ENCODE measurements around the gene XYLT1. TPM values are rescaled to one million over a fixed set of nuclear protein-coding genes. Genes with fewer than 3 reads are reported as not detected.

XYLT1 gene
- total and polyA plus RNA-seq, 2 of the 8 experiments (the other 6 are each of a cell fraction or from before 2014, with no cell fraction given), result 6.6 to 25.4 TPM

- Histone ChIP-seq H3K27ac (ENCODE audit: low read depth, low read length) (no peak overlapping the region), H3K36me3 (ENCODE audit: control insufficient read depth in 2 of 4, insufficient read depth in 4 of 4, low read length in 3 of 4) (no peaks in the 10 kb centered on the region), H4K8ac (ENCODE audit: extremely low read depth, insufficient read depth, low read length) (no peak overlapping the region), H3K9ac (replicated peaks in 1 of 4; ENCODE audit: extremely low read depth in 1 of 4, low read depth in 3 of 4, low read length in 3 of 4) (peak overlapping the region in 1 of 4 experiments; percentile 34; a peak in 1 of 7 replicates), H2AK5ac (ENCODE audit: low read depth, low read length) (no peak overlapping the region), H3K79me2 (ENCODE audit: control insufficient read depth in 1 of 2, insufficient read depth in 2 of 2, low read length in 2 of 2) (peaks cover 0 to 30% of the 10 kb centered on the region in 2 experiments; a peak in 2 of 4 replicates), H3K4me3 (ENCODE audit: extremely low read depth in 1 of 4, insufficient read depth in 2 of 4, low read depth in 3 of 4, low read length in 4 of 4) (no peak overlapping the region), H2BK20ac (ENCODE audit: low read length) (no peak overlapping the region), H3K4me1 (replicated peaks in 1 of 4; ENCODE audit: control insufficient read depth in 3 of 4, insufficient read depth in 4 of 4, low read length in 3 of 4) (peaks cover 9 to 32% (median 27%) of the 10 kb centered on the region in 4 experiments), H3K27me3 (replicated peaks in 1 of 4; ENCODE audit: control insufficient read depth in 3 of 4, extremely low read depth in 1 of 4, insufficient read depth in 3 of 4, low read length in 3 of 4) (no peaks in the 10 kb centered on the region), H3K23me2 (ENCODE audit: low read depth, low read length) (no peaks in the 10 kb centered on the region; the same call in 1 of the 2 replicates), H3K4me2 (ENCODE audit: insufficient read depth in 1 of 2, low read depth in 2 of 2, low read length in 2 of 2) (no peak overlapping the region), H3K9me3 (ENCODE audit: insufficient read depth in 2 of 2, low read depth in 1 of 2, low read length in 1 of 2) (no peaks in the 10 kb centered on the region), H3K56ac (replicated peaks; ENCODE audit: insufficient read length, low read depth, low read length) (no peak overlapping the region), H2BK5ac (ENCODE audit: low read depth, low read length) (no peak overlapping the region), H3K4ac (replicated peaks; ENCODE audit: insufficient read length, low read depth, low read length) (no peak overlapping the region), H4K20me1 (replicated peaks in 1 of 2; ENCODE audit: control insufficient read depth in 1 of 2, insufficient read depth in 2 of 2, low read length in 2 of 2) (no peaks in the 10 kb centered on the region), H4K91ac (replicated peaks; ENCODE audit: insufficient read length, low read length) (no peak overlapping the region), H3K79me1 (ENCODE audit: low read depth, low read length) (peaks cover 6% of the 10 kb centered on the region; the same call in 1 of the 2 replicates), H3K23ac (ENCODE audit: insufficient read length) (no peak overlapping the region), H2BK120ac (replicated peaks; ENCODE audit: low read depth, low read length) (no peak overlapping the region), H2BK15ac (ENCODE audit: low read length) (no peak overlapping the region), H4K5ac (ENCODE audit: insufficient read length, low read depth, low read length) (no peak overlapping the region), H2BK12ac (ENCODE audit: low read depth, low read length) (no peak overlapping the region), H2AFZ (ENCODE audit: low read length) (no peak overlapping the region), H3K14ac (ENCODE audit: insufficient read length) (no peak overlapping the region), H3K18ac (ENCODE audit: extremely low read depth, low read length) (no peak overlapping the region)
- DNase-seq (ENCODE audit: low read depth in 1 of 2, low spot score in 2 of 2) (no peak), FAIRE-seq (peak; percentile 7)
- CTCF ChIA-PET (ENCODE audit: partially characterized antibody), result interaction anchor here (1.0 kb wide), 1 partner anchor 12 kb away, joined by 3 read pairs; no protein-coding TSS in a partner anchor
- POLR2A ChIA-PET (ENCODE audit: partially characterized antibody), result interaction anchor here (1.3 kb wide), 1 partner anchor 12 kb away, joined by 3 read pairs; no protein-coding TSS in a partner anchor
- no peak for TF ChIP-seq GTF2F1 (IDR thresholded peaks at IDR 0.05; ENCODE audit: borderline replicate concordance, low read depth, low read length)
- TF ChIP-seq ATF2 (IDR thresholded peaks at IDR 0.05; ENCODE audit: low read length), result no peak
- TF ChIP-seq RBBP5 (IDR thresholded peaks at IDR 0.05; ENCODE audit: borderline replicate concordance, low read depth, low read length), result no peak
- TF ChIP-seq BRCA1 (IDR thresholded peaks at IDR 0.05; ENCODE audit: low read depth, low read length), result no peak
- TF ChIP-seq SP1 (IDR thresholded peaks at IDR 0.05; ENCODE audit: low read depth, low read length), result no peak
- no peak for TF ChIP-seq SRF (IDR thresholded peaks at IDR 0.05; ENCODE audit: low read depth, low read length)
- WGBS, 2 experiments (ENCODE audit: extremely low coverage in 1 of 2, insufficient coverage in 1 of 2, insufficient read length in 1 of 2, insufficient replicate concordance in 2 of 2, low coverage in 1 of 2, low lambda C conversion rate in 2 of 2, missing lambda C conversion rate in 1 of 2), result 95% methylated on average over 3 of the region's 3 CpGs; no CpG with 5 or more reads in 1 of the 2 experiments
Measured at GRCh38 chr16:17380613-17381012, 90.1 kb downstream of the XYLT1 start.

All from H1 (cell line).